ENCODE data around the gene DYNLRB1.

The DYNLRB1 gene

GRCh38 chr20:34491226-34491931, 24.8 kb upstream of the DYNLRB1 start:
- no peak for TF ChIP-seq CTCF (IDR thresholded peaks at IDR 0.05)

GRCh38 chr20:34491932-34492509, 24.2 kb upstream of the DYNLRB1 start:
- no peak for TF ChIP-seq CTCF (IDR thresholded peaks at IDR 0.05)

GRCh38 chr20:34493646-34494045, 22.6 kb upstream of the DYNLRB1 start:
- TF ChIP-seq CTCF (IDR thresholded peaks at IDR 0.05): no peak

GRCh38 chr20:34495307-34495706, 20.9 kb upstream of the DYNLRB1 start:
- TF ChIP-seq CTCF (IDR thresholded peaks at IDR 0.05): no peak

GRCh38 chr20:34495916-34496315, 20.3 kb upstream of the DYNLRB1 start:
- TF ChIP-seq CTCF (IDR thresholded peaks at IDR 0.05): no peak

GRCh38 chr20:34500823-34501222, 15.4 kb upstream of the DYNLRB1 start:
- TF ChIP-seq CTCF (IDR thresholded peaks at IDR 0.05): no peak

- TF ChIP-seq CTCF (IDR thresholded peaks at IDR 0.05): no peak
Measured at GRCh38 chr20:34506480-34506879, 9.7 kb upstream of the DYNLRB1 start.
